Heart left ventricle (tissue), 16 donors: ENCODE data around the gene ARL15. TPM values are rescaled to one million over a fixed set of nuclear protein-coding genes. Genes with fewer than 3 reads are reported as not detected.
A peak's percentile ranks its signal among the peaks of the same experiment; 100 is the strongest.

Source experiments
- ATAC-seq, 4 donors: fragments of 200-7000 bp; cut with Tn5 transposase; one replicate each; pipeline ENCODE4 v1.9.1; 2020 to 2022; ENCODE audit warnings: moderate library complexity in 4 of 4, mild to moderate bottlenecking in 3 of 4, moderate number of reproducible peaks in 1 of 4
- DNase-seq, 5 donors: peaks; one replicate each; pipeline ENCODE4 v3.0.0-alpha.2; 2020
- H3K27ac ChIP-seq, 12 donors: fragments of 200-600 bp; sonication (generic) in 4 of 12; one replicate each; pipeline versions ENCODE4 v1.5.0 to v1.8.0; 2016 to 2022; ENCODE audit warnings: mild to moderate bottlenecking in 2 of 12
- H3K27me3 ChIP-seq, 9 donors: fragments of 200-600 bp; sonication (generic) in 2 of 9; one replicate each; pipeline versions ENCODE4 v1.5.1 to v1.8.0; 2016 to 2022; ENCODE audit warnings: mild to moderate bottlenecking in 3 of 9
- H3K36me3 ChIP-seq, 9 donors: fragments of 200-600 bp; sonication (generic) in 2 of 9; one replicate each; pipeline versions ENCODE4 v1.5.0 to v1.8.0; 2018 to 2022; ENCODE audit warnings: mild to moderate bottlenecking in 2 of 9
- H3K4me1 ChIP-seq, 12 donors: fragments of 200-600 bp; sonication (generic) in 4 of 12; one replicate each; pipeline versions ENCODE4 v1.5.0 to v1.8.0; 2016 to 2022; ENCODE audit warnings: mild to moderate bottlenecking in 3 of 12
- H3K4me3 ChIP-seq, 12 donors: fragments of 200-600 bp; sonication (generic) in 4 of 12; one replicate each; pipeline versions ENCODE4 v1.5.0 to v1.8.0; 2017 to 2022; ENCODE audit warnings: mild to moderate bottlenecking in 9 of 12, moderate library complexity in 4 of 12
- H3K9me3 ChIP-seq, 12 donors: fragments of 200-600 bp; sonication (generic) in 4 of 12; one replicate each; pipeline versions ENCODE4 v1.5.0 to v1.8.0; 2016 to 2022; ENCODE audit warnings: mild to moderate bottlenecking in 1 of 12
- CTCF ChIP-seq, 12 donors: fragments of 200-600 bp; sonication (generic) in 4 of 12; IDR thresholded peaks; one replicate each; pipeline versions ENCODE4 v1.5.0 to v1.8.0; 2018 to 2022; ENCODE audit warnings: antibody characterized with exemption in 12 of 12, mild to moderate bottlenecking in 5 of 12
- POLR2A ChIP-seq, 2 donors: fragments of 450-650 bp; IDR thresholded peaks; one replicate each; pipeline ENCODE4 v1.6.1; 2017; ENCODE audit warnings: antibody characterized with exemption in 2 of 2, mild to moderate bottlenecking in 2 of 2, moderate library complexity in 2 of 2
- WGBS, 4 donors: extraction: QIAGEN DNeasy Blood & Tissue Kit in 2 of 4; methylation state at CpG; one replicate each; pipeline versions ENCODE4 v1.1.5 to v1.1.7; 2013 to 2018; 5-methylcytosine and 5-hydroxymethylcytosine counted together
- intact Hi-C, 10 donors: fragments of 100-400 bp; cut with DNase I; formaldehyde crosslinking; loops; one replicate each; pipeline versions ENCODE4 v1.11.1 to v1.14.2; 2022
- polyA plus RNA-seq, 2 donors: library from polyadenylated mRNA; stranded (reverse); fragments of 200-250 nt; gene quantifications; one replicate each; pipeline ENCODE4 v1.2.3, GENCODE V29; 2013
- total RNA-seq, 9 donors: library from RNA; depleted of rRNA in 2 of 9; stranded (reverse); fragments of >200 nt in 2 of 9; fragmentation: NEBNext Ultra II Directional in 3 of 9; extraction: Animal tissue kit (Norgen Biotek cat#: 25700) in 3 of 9; gene quantifications; one replicate each; pipeline versions ENCODE4 v1.1.0 to v1.2.4, GENCODE V29; 2016 to 2023
- donor health status: ischemic (EF 13 %, LVEDD 7.1; RV severe dilation, severe dysfunction).
- donor health status: healthy with polysubstance abuse.
- donor health status: DM: no; HTN: yes; CAD: no.
- donor health status: DM: no; HTN: no; CAD: no.
- donor health status: ischemic (EF 25% LVEDD 6.9; RV normal size, moderate dysfunction).
- donor health status: ischemic (EF 25% LVEDD 5.7; RV mildly dilated, moderate dysfunction).
- donor health status: healthy.
- donor health status: DM: yes; HTN: yes; CAD: no.
- donor health status: ischemic (EF 35%, LVEDD 5.7; RV mildly dilated, moderate dysfunction).
- donor health status: nonischemic (EF 11% LVEDD 7.7; RV severe dilation, severe dysfunction).
- donor health status: DM: yes; HTN: yes; CAD: no.
- donor health status: PGD.
- donor health status: ischemic (EF 29% LVEDD 5.4; RV normal size, mild dysfunction).
- donor health status: nonischemic (EF 23%, LVEDD 6.1; RV moderate dilation, normal function).

The ARL15 gene
- total and polyA plus RNA-seq, 11 donors = 7.1 to 35.0 (median 23.2) TPM

DNA sequence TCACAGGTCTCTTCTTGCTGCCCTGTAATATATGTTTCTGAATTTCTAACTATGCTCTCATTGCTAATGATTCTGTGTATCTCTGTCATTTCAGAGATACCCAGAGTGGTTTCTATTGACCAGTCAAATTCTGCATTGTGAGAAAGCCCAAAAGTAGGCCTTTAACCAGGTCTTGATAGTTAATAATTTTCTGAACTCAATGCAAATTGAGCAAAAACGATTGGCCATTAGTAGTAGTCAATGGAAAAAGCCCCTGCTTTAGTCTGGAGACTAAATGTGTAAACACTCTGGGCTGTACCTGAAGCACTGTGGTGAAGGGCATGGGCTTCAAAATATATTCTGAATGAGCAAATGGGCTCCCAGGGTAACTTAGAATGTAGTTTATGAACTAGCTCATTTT, 307.6 kb downstream of the ARL15 start:
- H3K27ac ChIP-seq = no peak overlapping the region
- peaks cover 0 to 14% (median 0%) of the 10 kb centered on the region in 12 donors for H3K4me1 ChIP-seq
- WGBS, 4 donors = 68 to 94% (median 85%) methylated on average over 1 of the region's 1 CpG
- DNase-seq (no peak), ATAC-seq (no peak)
- no peaks in the 10 kb centered on the region for H3K36me3 ChIP-seq
- TF ChIP-seq CTCF (IDR thresholded peaks at IDR 0.05) (no peak), POLR2A (IDR thresholded peaks at IDR 0.05) (no peak)
- H3K9me3 ChIP-seq = no peaks in the 10 kb centered on the region
- no peak overlapping the region for H3K4me3 ChIP-seq
- intact Hi-C loops = no loop called here
- H3K27me3 ChIP-seq = no peaks in the 10 kb centered on the region

DNA sequence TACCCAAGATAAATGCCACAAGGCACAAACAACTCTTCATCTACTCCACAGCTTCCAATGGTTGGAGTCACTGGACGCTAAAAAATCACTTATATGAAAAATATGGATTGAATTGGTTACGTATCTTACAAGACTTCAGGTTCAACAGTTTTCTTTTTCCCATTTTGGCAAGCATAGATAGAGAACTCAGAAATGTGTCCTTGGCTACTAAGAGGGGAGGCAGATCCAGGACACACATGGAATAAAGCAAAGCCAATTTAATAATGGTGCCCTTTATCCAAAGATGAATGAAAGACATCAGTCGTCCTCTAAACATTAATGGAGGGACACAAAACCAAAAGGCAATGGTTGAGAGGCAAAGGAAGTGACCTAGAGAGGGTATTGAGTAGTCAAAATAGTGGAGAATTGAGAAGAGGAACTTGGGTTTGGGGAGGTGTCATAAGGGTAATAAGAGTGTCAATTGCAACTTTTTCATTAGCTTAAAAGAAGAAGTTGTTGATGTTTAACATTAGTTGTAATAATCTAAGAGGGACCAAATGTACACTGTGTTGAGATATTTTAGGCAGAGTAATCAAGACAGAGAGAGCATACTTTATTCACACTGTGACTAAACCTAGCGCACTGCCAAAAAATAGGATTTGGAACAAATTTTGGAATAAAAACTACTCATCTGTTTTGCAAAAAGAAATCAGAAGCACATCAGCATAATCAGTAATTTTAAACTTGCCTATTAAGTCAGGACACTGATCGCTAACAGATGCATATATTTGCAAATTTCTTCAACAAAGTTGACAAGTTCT, 308.2 kb downstream of the ARL15 start:
- peak overlapping the region in 1 of 12 donors; percentile 40 for H3K27ac ChIP-seq
- no peak for TF ChIP-seq CTCF (IDR thresholded peaks at IDR 0.05)
- no peaks in the 10 kb centered on the region for H3K36me3 ChIP-seq
- H3K4me1 ChIP-seq = peaks cover 0 to 14% (median 0%) of the 10 kb centered on the region in 12 donors
- intact Hi-C loops = no loop called here
- no peak for DNase-seq
- ATAC-seq = peak in 1 of 4 donors; percentile 68
- H3K9me3 ChIP-seq = no peaks in the 10 kb centered on the region
- H3K4me3 ChIP-seq = no peak overlapping the region
- WGBS, 4 donors = 86 to 89% (median 87%) methylated on average over 5 of the region's 5 CpGs
- H3K27me3 ChIP-seq = no peaks in the 10 kb centered on the region

DNA sequence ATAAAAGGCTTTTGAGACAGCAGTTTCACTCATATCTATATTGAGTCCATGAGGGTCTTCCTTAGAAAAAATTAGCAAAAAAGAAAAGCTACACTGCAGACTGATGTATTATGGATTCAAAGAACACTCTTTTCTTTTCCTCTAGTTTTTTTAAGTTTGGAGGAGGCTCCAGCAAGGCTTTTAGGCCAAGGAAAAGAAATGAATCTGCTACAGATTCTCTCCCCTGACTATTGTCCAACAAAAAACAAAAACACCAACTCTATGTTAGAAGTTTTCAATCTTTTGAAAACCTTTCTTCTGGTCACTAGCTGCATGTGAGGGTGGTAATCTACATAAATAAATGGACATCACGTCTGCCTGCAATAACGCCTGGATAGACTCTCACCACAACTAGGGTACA, 310.4 kb downstream of the ARL15 start:
- no peak overlapping the region for H3K4me3 ChIP-seq
- no peaks in the 10 kb centered on the region for H3K36me3 ChIP-seq
- H3K9me3 ChIP-seq = no peaks in the 10 kb centered on the region
- WGBS, 4 donors = 86 to 91% (median 89%) methylated on average over 2 of the region's 2 CpGs
- no peak for ATAC-seq
- H3K27ac ChIP-seq = no peak overlapping the region
- TF ChIP-seq CTCF (IDR thresholded peaks at IDR 0.05) (no peak), POLR2A (IDR thresholded peaks at IDR 0.05) (no peak)
- no peaks in the 10 kb centered on the region for H3K27me3 ChIP-seq
- no peak for DNase-seq
- H3K4me1 ChIP-seq = peaks cover 0 to 14% (median 0%) of the 10 kb centered on the region in 12 donors
- intact Hi-C loops = no loop called here

DNA sequence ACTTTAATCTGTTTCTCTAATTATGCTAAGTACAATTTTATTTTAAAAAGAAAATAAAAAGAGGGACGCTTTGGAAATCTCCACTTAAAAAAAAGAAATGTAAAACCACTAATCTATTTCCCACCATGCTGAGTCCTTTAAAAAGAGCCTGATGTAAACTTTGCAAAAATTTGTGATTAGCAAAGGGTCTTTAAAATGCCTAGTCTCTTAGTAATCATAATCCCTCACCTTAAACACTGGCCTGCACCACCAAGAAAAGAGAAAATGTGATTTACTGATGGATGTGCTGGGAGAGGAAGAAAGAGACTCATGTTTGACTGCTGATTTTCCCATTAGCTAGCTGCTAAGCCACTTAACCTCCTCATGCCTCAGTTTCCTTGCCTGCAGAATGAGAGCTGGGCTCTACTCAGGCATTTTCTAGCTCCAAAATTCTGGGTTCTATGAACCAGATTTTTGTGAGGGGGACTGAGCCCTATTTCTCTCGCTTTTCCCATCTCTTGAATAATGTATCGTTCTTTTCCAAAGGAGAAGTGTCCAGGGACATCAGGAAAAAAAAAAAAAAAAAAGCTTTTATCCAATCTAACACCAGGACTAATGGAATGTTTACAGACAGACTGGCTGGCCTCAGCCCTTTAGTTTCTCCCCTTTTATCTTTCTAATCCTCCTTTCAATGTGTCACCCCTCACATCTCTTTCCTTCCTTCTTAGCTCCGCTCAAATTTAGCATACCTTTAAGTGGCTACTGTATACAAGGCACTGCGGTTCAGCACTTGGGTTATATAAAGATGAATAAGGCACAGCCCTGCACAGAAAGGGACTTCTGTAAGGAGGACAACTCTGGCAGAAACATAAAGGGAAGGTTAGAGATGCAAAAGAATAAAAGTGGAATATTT, 312.4 kb downstream of the ARL15 start:
- Histone ChIP-seq H3K27ac (no peak overlapping the region), H3K27me3 (no peaks in the 10 kb centered on the region), H3K4me1 (peaks cover 0 to 14% (median 0%) of the 10 kb centered on the region in 12 donors), H3K9me3 (no peaks in the 10 kb centered on the region), H3K4me3 (no peak overlapping the region), H3K36me3 (no peaks in the 10 kb centered on the region)
- intact Hi-C loops = loop anchor here in 2 of 10 donors (10.0 kb wide), 1 partner anchor 523 kb away; no protein-coding TSS in a partner anchor
- TF ChIP-seq POLR2A (IDR thresholded peaks at IDR 0.05) = no peak
- no peak for TF ChIP-seq CTCF (IDR thresholded peaks at IDR 0.05)
- DNase-seq (no peak), ATAC-seq (no peak)
- WGBS, 4 donors = 89 to 93% (median 93%) methylated on average over 5 of the region's 5 CpGs
